Stromal cell of bone marrow (primary cell): Measurements from ENCODE around the gene RRAGD.
"Not testable (repeated sequence)": the region's sequence is repeated elsewhere in the genome, so short reads cannot be mapped to it uniquely, and the experiment has no call there.

Experiments used
- DNase-seq: peaks from one replicate; pipeline ENCODE4 v3.0.0-alpha.2; 2012; ENCODE audit warnings: low read depth

The RRAGD gene

GRCh38 chr6:89411145-89412070 lies 665 bp downstream of the RRAGD start:
- DNase-seq = no peak

- no peak for DNase-seq
Measured at GRCh38 chr6:89410788-89411144, 1.3 kb downstream of the RRAGD start.

GRCh38 chr6:89410231-89410761 lies 1.8 kb downstream of the RRAGD start:
- no peak for DNase-seq

- DNase-seq = no peak
Measured at GRCh38 chr6:89409461-89410035, 2.5 kb downstream of the RRAGD start.

GRCh38 chr6:89406141-89406540 lies 5.9 kb downstream of the RRAGD start:
- DNase-seq = no peak

GRCh38 chr6:89404512-89404911 lies 7.6 kb downstream of the RRAGD start:
- no peak for DNase-seq

GRCh38 chr6:89402776-89403175 lies 9.3 kb downstream of the RRAGD start:
- DNase-seq = no peak

GRCh38 chr6:89400912-89401399 lies 11.1 kb downstream of the RRAGD start:
- DNase-seq = no peak

- DNase-seq = no peak
Measured at GRCh38 chr6:89400050-89400449, 12.0 kb downstream of the RRAGD start.

- DNase-seq = no peak
Measured at GRCh38 chr6:89398762-89399525, 13.1 kb downstream of the RRAGD start.

GRCh38 chr6:89397884-89398283 lies 14.2 kb downstream of the RRAGD start:
- not testable (repeated sequence) for DNase-seq

GRCh38 chr6:89393659-89394058 lies 18.4 kb downstream of the RRAGD start:
- no peak for DNase-seq

GRCh38 chr6:89392823-89393222 lies 19.2 kb downstream of the RRAGD start:
- no peak for DNase-seq

GRCh38 chr6:89388846-89389245 lies 23.2 kb downstream of the RRAGD start:
- DNase-seq = no peak

GRCh38 chr6:89387516-89388201 lies 24.4 kb downstream of the RRAGD start:
- DNase-seq = no peak

GRCh38 chr6:89386917-89387491 lies 25.1 kb downstream of the RRAGD start:
- no peak for DNase-seq

- no peak for DNase-seq
Measured at GRCh38 chr6:89385846-89386245, 26.2 kb downstream of the RRAGD start.

GRCh38 chr6:89385156-89385667 lies 26.9 kb downstream of the RRAGD start:
- peak; percentile 44 for DNase-seq

- no peak for DNase-seq
Measured at GRCh38 chr6:89381031-89381430, 31.0 kb downstream of the RRAGD start.

GRCh38 chr6:89379281-89379680 lies 32.8 kb downstream of the RRAGD start:
- DNase-seq = no peak

GRCh38 chr6:89378628-89379027 lies 33.4 kb downstream of the RRAGD start:
- DNase-seq = no peak
